Measurements from ENCODE around the gene SCRN1.
A peak's percentile ranks its signal among the peaks of the same experiment; 100 is the strongest.
"Not testable (repeated sequence)": the region's sequence is repeated elsewhere in the genome, so short reads cannot be mapped to it uniquely, and the experiment has no call there.

Gene SCRN1

GRCh38 chr7:29894256-29894655, 95.3 kb downstream of the SCRN1 start:
- DNase-seq (ENCODE audit: insufficient read length, low spot score) = no peak
- FAIRE-seq = no peak

DNA sequence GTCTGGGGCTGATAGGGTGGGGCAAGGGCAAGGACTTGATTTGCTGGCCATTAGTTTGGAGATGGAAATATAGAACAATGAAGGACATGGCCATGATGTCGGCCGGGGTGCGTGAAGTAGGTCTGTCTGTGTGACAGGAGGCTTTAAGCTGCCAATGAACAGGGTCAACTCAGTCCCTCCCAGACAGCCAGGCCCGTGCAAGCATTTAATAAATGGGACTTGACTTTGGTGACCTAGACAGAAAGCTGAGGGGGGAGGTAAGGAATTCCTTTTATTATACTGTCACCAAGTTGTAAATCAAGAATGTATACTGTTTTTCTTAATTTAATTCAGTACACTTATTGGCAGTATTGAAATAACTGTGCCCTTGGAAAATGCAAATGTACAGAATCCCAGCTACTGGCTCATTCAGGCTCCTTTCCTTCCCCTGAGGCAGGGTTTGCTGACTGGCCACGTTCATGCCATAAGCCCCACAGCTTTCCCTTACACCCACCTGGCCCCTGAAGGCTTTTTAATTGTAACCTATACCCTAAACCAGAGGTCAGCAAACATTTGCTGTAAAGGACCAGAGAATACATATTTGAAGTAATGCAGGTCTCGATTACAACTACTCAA, 96.1 kb downstream of the SCRN1 start:
- no peak for FAIRE-seq
- no peak for DNase-seq (ENCODE audit: insufficient read length, low spot score)

DNA sequence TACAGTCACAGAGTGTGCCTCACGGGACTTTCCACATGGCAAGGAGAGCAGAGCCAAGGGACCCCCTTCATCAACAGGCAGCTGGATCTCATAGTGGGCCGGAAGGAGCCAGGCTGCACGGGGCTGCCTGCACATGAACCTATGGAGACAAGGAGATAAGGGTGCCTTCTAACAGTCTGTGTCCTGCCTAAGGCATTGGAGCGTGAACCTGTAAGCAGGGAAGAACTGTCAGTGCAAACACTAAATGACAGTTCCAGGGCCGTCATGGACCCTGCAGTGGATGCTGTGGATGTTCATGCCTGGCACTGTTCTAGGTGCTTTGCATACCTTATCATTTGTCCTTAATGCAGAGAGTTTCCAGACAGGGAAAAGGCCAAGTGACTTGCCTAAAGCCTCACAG, 97.4 kb downstream of the SCRN1 start:
- FAIRE-seq (no peak), DNase-seq (ENCODE audit: insufficient read length, low spot score) (no peak)

GRCh38 chr7:29891766-29892165, 97.8 kb downstream of the SCRN1 start:
- no peak for FAIRE-seq
- DNase-seq (ENCODE audit: insufficient read length, low spot score) = no peak

GRCh38 chr7:29890786-29891185, 98.8 kb downstream of the SCRN1 start:
- FAIRE-seq = not testable (repeated sequence)

DNA sequence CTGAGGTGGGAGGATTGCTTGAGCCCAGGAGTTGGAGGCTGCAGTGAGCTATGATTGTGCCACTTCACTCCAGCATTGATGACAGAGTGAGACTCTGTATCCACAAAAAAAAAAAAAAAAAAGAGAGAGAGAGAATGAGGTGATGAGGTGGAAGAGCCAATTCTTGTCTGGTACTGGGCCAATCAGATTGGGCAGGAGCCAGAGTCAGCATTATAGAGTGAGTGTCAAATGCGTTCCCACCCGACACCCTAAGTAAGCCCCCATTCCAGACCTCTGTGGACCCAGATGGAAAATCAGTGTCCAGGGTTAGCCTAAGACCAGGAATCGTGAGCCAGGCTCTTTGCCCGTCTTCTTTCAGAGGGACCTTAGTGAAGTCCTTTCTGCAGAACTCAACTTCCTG, 99.3 kb downstream of the SCRN1 start:
- FAIRE-seq (no peak), DNase-seq (ENCODE audit: insufficient read length, low spot score) (no peak)

More at GRCh38 chr7:29890786-29891185, 98.8 kb downstream of the SCRN1 start:
- not testable (repeated sequence) for DNase-seq (ENCODE audit: insufficient read length, low spot score)

DNA sequence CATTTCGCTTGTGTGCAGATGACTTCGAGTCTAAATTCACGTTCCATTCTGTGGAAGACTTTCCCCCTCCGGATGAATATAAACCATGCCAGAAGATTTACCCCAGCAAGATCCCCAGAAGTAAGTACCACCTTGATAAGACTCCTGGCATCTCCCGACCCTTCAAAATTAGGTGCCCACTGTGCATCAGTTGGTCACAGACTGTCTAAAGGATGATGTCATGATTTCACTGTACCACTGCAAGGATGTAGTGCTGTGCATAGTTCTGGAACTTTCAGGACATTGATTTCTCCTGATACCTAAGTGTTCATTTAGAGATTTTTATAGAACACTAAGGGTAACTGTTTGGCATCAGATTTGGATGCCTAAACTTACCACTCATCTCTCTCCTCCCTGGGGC, 100.3 kb downstream of the SCRN1 start:
- DNase-seq (ENCODE audit: insufficient read length, low spot score) = no peak

DNA sequence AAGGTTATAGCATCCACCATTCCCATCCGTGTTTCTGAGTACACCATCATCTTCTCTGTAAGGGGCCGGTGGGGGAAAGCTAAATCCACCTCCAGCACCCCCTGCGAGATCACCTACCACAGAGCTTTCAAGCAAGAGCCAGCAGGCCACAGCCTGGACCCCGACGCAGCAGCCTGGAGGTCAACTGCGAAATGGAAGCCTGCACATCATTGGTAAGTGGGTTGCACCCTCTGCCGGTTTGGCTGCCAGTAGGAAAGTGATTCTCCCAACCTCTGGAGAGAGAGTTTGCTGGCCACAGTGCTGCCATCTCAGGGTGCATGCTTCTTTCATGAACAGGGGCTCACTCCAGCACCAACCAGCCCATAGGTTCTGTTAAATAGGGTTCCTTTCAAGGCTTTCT, 101.6 kb downstream of the SCRN1 start:
- no peak for DNase-seq (ENCODE audit: insufficient read length, low spot score)
- FAIRE-seq = no peak

More for the DNA sequence above, 100.3 kb downstream of the SCRN1 start:
- FAIRE-seq = no peak

DNA sequence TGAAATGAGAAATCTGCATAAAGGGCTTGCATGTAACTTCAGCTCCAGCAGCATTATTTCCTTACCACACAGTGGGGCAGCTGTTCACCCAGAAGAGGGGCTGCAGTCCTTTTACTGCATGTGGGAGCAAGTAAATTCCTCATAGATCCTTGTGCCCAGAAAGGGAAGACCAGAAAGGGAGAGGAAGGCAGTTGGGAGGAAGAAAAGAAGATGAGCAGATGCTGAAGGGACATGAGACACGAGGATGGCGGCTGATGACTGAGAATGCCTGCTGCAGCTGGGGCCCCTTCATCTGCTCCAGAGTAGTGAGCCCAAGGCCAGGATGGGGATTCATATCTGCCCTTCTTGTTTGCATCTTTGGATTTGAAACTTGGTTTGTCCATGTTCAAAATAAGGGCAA, 102.8 kb downstream of the SCRN1 start:
- DNase-seq (ENCODE audit: insufficient read length, low spot score) (no peak), FAIRE-seq (no peak)

- DNase-seq (ENCODE audit: insufficient read length, low spot score) (no peak), FAIRE-seq (no peak)
Measured at GRCh38 chr7:29885626-29886025, 104.0 kb downstream of the SCRN1 start.

DNA sequence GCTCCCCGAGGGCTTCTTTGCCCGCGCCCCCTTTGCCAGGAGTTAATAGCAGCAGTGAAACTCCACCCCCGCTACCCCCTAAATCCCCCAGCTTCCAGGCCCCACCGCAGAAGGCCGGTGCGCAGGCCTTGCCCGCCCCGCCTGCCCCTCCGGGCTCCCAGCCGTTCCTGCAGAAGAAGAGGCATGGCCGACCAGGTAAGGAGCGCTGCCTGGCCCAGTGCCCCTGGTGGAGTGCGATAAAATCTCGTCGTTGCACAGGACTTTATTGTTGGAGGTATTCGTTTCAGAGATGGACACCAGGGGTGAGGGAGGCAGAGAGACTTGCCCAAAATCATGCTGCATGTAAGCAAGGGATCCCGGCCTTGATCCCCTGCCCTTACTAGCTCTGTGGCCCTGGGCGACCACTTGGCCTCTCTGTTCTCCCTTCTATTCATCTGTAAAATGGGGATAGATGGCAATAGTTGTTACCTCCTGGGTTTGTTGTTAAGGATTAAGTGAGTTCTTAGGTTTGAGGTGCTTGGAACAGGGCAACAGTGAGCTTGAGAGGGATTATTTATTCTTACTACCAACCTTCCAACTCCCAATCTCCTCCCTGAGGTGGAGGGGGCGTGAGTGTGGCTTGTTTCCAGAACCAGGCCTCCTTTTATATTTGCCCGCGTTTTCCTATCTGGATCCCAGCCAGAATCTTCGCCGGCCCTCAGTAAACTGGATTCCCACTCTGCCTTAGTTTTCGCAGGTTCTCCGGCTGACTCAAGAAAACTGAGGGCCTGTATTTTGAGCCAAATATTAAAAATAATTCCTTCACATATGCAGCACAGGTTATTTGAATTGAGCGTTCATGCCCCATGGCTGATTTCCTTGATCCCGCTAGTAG, 105.0 kb downstream of the SCRN1 start:
- no peak for FAIRE-seq
- no peak for DNase-seq (ENCODE audit: insufficient read length, low spot score)

GRCh38 chr7:29883462-29884398, 105.9 kb downstream of the SCRN1 start:
- no peak for DNase-seq (ENCODE audit: insufficient read length, low spot score)

DNA sequence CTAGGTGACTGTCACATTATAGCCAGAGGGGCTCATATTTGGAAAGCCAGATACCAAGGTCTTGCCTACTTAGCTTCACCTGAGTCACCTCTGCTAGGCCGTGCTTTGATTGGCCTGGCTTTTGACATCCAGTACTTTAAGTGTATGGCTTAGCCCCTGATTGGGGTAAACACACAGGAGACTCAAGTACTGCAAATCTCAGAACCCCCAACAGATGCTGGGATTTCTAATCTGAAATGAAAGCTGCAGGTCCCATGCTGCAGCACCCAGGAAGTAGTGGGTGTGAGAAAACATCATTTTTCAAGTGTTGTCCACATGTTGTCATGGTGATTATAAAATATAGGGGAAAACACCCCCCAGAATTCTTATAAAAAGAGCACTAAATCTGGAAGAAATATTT, 107.1 kb downstream of the SCRN1 start:
- FAIRE-seq = no peak
- no peak for DNase-seq (ENCODE audit: insufficient read length, low spot score)

More at GRCh38 chr7:29883462-29884398, 105.9 kb downstream of the SCRN1 start:
- no peak for FAIRE-seq

DNA sequence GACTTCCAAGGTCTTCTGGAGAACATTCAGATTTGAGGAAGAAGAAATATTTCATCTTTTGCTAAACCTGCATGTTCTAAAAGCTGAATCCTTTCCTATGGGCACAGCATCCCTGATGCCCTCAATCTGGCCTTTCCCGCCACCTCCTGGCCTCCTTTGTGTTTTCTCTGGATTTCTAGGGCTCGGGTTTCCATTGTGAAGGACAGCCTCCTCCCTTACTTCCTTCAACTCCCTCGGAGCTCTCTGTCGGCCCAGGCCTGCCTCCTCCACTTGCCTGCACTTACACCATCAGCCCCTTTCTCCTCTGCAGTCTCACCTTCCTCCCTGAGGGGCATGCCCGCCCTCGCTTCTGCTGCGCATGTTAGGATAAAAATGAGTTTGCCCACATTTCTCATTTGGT, 107.9 kb downstream of the SCRN1 start:
- DNase-seq (ENCODE audit: insufficient read length, low spot score) (no peak), FAIRE-seq (no peak)

DNA sequence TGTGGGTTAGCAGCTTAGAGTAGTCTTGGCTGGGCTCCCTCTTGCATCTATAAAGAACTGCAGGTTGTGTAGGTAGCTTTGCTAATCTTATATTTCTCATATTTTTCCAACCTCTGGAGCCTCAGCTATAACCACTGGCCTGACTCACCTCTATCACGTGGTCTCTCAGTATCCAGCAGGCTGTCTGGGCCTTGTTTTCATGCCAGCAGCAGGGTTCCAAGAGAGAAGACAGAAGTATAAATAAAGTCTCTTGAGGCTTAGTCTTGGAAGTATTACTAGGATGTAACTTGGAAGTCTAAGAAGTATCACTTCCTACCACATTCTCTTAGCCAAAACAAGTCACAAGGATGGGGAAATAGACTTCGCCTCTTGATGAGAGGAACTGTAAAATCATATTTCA, 110.0 kb downstream of the SCRN1 start:
- FAIRE-seq (no peak), DNase-seq (ENCODE audit: insufficient read length, low spot score) (no peak)

GRCh38 chr7:29878081-29878688, 111.4 kb downstream of the SCRN1 start:
- DNase-seq (ENCODE audit: insufficient read length, low spot score) (peak; percentile 59), FAIRE-seq (no peak)

- FAIRE-seq = no peak
Measured at GRCh38 chr7:29877196-29877595, 112.4 kb downstream of the SCRN1 start.

GRCh38 chr7:29875741-29876140, 113.9 kb downstream of the SCRN1 start:
- DNase-seq (ENCODE audit: insufficient read length, low spot score) (no peak), FAIRE-seq (no peak)

More at GRCh38 chr7:29877196-29877595, 112.4 kb downstream of the SCRN1 start:
- DNase-seq (ENCODE audit: insufficient read length, low spot score) = no peak

- DNase-seq (ENCODE audit: insufficient read length, low spot score) = no peak
- FAIRE-seq = no peak
Measured at GRCh38 chr7:29873644-29874294, 115.8 kb downstream of the SCRN1 start.

DNA sequence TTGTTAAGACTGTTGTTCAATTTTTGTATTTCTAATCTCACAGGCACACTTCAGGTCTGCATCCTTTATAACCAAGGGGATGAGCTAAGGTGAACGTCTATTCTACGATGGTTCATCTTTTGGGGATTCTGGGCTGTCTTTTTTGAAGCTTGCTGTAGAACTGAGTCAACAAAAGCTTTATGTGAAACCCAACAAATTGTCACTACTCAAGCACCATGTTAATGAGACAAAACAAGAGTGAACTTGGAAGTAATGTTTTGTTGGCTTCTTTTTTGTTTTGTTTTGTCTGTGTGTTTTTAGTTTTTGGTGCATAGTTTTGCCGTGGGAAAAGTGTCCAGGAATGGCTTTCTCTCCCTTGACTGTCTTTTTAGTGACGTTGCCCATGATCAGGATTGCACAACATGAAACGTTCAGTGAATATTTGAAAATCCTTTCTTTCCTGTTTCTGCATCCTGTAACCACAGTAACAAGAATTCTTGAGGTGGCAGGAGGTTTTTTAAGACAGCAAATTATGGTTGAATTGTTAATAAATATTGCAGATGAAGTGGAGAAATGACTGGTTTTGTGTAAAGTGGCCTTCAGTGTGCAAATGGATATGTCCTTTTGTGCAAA, 117.7 kb downstream of the SCRN1 start:
- DNase-seq (ENCODE audit: insufficient read length, low spot score) (peak; percentile 28), FAIRE-seq (no peak)

Data from HTR-8/SVneo (cell line).